Type B pancreatic cell (in vitro differentiated cells): ENCODE data around the gene SLC41A3. TPM values are rescaled to one million over a fixed set of nuclear protein-coding genes. Genes with fewer than 3 reads are reported as not detected.

Source experiments
- DNase-seq: peaks from one replicate; pipeline ENCODE4 v3.0.0; 2021; ENCODE audit warnings: mixed read lengths; ENCODE audit not compliant: unreplicated experiment; ENCODE audit errors: extremely low spot score
- H3K27ac Mint-ChIP-seq: 2 replicates; pipeline ENCODE4 v1.8.0; 2021; ENCODE audit warnings: mild to moderate bottlenecking, mixed read lengths
- H3K27me3 Mint-ChIP-seq: 2 replicates; pipeline ENCODE4 v1.8.0; 2021; ENCODE audit warnings: mixed read lengths
- H3K36me3 Mint-ChIP-seq: 2 replicates; pipeline ENCODE4 v1.8.0; 2021; ENCODE audit warnings: mixed read lengths
- H3K4me1 Mint-ChIP-seq: one replicate; pipeline ENCODE4 v1.8.0; 2021; ENCODE audit warnings: mixed read lengths; ENCODE audit not compliant: unreplicated experiment
- H3K4me3 Mint-ChIP-seq: 2 replicates; pipeline ENCODE4 v1.8.0; 2021; ENCODE audit warnings: mild to moderate bottlenecking, mixed read lengths
- H3K9me3 Mint-ChIP-seq: 2 replicates; pipeline ENCODE4 v1.8.0; 2021; ENCODE audit warnings: mixed read lengths
- total RNA-seq: library from RNA; stranded (reverse); gene quantifications from 2 replicates; pipeline ENCODE4 v1.2.1, GENCODE V29; 2021; ENCODE audit warnings: low replicate concordance
- TF ChIP-seq, protein P1 (sequence below): fragments of 200-600 bp; sonication (generic); conservative IDR thresholded peaks from 2 replicates; pipeline ENCODE4 v1.5.0; 2021; ENCODE audit warnings: antibody characterized with exemption, mild to moderate bottlenecking

SLC41A3 gene
- total RNA-seq, 1 donor from 2014 or later, result 56.4 TPM

DNA sequence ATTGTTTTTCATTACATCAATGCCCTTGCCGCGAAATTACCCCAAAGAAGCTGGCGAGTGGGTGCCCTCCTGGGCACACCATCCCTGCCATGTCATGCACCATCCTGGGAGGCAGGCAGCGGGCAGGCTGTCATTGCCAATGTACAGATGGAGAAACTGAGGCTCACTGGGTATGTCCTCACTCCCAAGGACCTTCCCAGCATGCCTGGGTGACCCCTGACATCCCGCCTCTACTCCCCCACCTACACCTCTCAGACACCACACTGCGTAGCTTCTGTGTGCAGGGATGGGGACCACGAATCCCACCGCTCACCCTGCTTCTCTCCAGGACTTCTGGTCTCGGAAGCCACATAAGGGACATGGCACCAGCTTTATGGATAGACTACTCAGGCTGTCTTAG, 41.0 kb upstream of the SLC41A3 start:
- TF ChIP-seq, protein P1, sequence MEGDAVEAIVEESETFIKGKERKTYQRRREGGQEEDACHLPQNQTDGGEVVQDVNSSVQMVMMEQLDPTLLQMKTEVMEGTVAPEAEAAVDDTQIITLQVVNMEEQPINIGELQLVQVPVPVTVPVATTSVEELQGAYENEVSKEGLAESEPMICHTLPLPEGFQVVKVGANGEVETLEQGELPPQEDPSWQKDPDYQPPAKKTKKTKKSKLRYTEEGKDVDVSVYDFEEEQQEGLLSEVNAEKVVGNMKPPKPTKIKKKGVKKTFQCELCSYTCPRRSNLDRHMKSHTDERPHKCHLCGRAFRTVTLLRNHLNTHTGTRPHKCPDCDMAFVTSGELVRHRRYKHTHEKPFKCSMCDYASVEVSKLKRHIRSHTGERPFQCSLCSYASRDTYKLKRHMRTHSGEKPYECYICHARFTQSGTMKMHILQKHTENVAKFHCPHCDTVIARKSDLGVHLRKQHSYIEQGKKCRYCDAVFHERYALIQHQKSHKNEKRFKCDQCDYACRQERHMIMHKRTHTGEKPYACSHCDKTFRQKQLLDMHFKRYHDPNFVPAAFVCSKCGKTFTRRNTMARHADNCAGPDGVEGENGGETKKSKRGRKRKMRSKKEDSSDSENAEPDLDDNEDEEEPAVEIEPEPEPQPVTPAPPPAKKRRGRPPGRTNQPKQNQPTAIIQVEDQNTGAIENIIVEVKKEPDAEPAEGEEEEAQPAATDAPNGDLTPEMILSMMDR, result no peak
- H3K36me3 Mint-ChIP-seq, result no peaks in the 10 kb centered on the region

DNA sequence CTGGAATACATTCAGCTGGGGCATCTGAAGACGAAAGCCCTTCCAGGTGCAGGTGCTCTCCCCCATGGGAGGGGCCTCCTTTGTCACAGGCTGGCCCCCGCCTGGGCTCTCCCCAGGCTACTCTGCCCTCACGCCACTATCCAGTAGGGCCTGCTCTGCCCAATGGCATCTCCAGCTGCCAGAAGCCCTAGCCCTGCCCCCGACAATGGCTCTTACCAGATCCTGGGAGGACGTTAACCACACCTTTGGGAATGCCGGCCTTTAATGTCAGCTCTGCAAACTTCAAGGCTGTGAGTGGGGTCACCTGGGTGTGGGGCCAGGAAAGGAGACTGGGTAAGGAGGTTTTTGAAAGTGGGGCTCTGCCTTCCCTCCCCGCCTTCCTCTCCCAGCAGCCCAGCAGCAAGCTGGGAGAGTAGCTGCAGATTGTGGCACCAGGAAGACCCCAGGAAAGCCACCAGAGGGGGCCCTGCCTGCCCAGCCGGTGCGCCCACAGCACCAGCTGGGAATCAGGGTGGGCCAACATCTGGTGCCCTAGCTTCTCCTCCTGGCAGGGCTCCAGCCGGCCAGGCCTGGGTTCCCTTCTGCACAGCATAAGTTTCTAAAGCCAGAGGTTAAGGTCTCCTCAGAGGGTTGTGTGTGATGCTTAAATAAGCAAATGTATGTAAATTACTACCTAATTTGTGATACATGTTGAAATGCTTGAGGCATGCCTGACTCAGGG, 40.4 kb upstream of the SLC41A3 start:
- H3K27ac Mint-ChIP-seq, result no peak overlapping the region
- H3K4me1 Mint-ChIP-seq, result no peaks in the 10 kb centered on the region
- TF ChIP-seq, protein P1, result no peak
- no peaks in the 10 kb centered on the region for H3K27me3 Mint-ChIP-seq
- no peaks in the 10 kb centered on the region for H3K36me3 Mint-ChIP-seq
- H3K9me3 Mint-ChIP-seq, result peaks cover 4% of the 10 kb centered on the region
- peak; percentile 56 for DNase-seq
- no peak overlapping the region for H3K4me3 Mint-ChIP-seq

More for the DNA sequence above, 41.0 kb upstream of the SLC41A3 start:
- Mint-ChIP-seq H3K9me3 (no peaks in the 10 kb centered on the region), H3K27ac (no peak overlapping the region), H3K4me1 (no peaks in the 10 kb centered on the region), H3K27me3 (no peaks in the 10 kb centered on the region), H3K4me3 (no peak overlapping the region)
- peak; percentile 24 for DNase-seq

DNA sequence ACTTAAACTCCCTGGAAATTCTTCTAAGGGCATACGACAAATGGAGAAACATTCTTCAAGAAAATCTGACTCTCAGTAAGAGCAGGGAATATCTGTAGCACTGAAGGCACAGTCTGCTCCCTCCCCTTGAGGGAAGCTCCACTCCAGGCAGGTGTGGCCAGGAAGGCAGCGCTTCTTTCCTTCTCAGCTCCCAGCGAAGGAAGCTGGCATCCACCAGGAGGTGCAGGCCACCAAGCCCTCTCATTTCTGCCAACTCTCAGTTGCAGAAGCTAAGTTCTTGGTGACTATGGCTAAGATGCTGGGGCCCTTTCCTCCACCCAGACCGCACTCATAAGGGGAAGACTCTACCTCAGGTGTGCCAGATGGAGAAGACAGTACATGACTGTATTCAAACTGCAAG, 37.7 kb upstream of the SLC41A3 start:
- H3K36me3 Mint-ChIP-seq, result no peaks in the 10 kb centered on the region
- no peaks in the 10 kb centered on the region for H3K4me1 Mint-ChIP-seq
- DNase-seq, result peak; percentile 37
- H3K4me3 Mint-ChIP-seq, result no peak overlapping the region
- peaks cover 8% of the 10 kb centered on the region for H3K9me3 Mint-ChIP-seq
- no peaks in the 10 kb centered on the region for H3K27me3 Mint-ChIP-seq
- no peak overlapping the region for H3K27ac Mint-ChIP-seq
- TF ChIP-seq, protein P1, result no peak

DNA sequence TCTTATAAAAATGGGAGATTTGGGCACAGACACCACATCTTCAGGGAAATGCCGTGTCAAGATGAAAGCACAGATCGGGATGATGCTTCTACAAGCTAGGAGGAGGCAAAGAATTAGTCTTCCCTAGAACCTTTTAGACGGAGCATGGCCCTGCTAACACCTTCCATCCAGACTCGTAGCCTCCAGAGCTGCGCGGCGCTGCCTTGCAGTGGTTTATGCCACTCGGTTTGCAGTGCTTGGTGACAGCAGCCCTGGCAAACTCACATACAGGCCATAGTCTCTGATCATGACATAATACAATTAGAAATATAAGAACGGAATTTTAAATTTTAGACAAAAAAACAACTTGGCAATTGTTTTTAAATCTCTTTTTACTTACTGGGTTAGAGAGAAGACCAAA, 37.1 kb upstream of the SLC41A3 start:
- no peaks in the 10 kb centered on the region for H3K4me1 Mint-ChIP-seq
- TF ChIP-seq, protein P1, result no peak
- H3K4me3 Mint-ChIP-seq, result no peak overlapping the region
- peak; percentile 39 for DNase-seq
- H3K36me3 Mint-ChIP-seq, result no peaks in the 10 kb centered on the region
- no peak overlapping the region for H3K27ac Mint-ChIP-seq
- H3K27me3 Mint-ChIP-seq, result no peaks in the 10 kb centered on the region
- H3K9me3 Mint-ChIP-seq, result peaks cover 8% of the 10 kb centered on the region

DNA sequence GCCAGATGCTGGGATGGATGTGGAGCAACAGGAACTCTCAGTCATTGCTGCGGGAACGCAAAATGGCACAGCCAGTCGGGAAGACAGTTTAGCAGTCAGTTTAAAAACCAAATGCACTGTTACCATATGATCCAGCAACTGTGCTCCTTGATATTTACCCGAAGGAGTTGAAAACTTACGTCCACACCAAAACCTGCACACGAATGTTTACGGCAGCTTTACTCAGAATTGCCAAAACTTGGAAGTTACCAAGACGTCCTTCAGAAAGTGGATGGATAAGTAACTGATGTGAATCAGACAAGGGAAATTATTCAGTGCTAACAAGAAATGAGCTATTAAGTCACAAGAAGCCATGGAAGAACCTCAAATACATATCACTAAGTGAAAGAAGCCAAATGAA, 36.1 kb upstream of the SLC41A3 start:
- Mint-ChIP-seq H3K36me3 (no peaks in the 10 kb centered on the region), H3K27ac (no peak overlapping the region), H3K4me3 (no peak overlapping the region), H3K27me3 (no peaks in the 10 kb centered on the region), H3K9me3 (peaks cover 8% of the 10 kb centered on the region), H3K4me1 (no peaks in the 10 kb centered on the region)
- no peak for DNase-seq
- TF ChIP-seq, protein P1, result no peak
